IPS-20b (cell line): ENCODE data around the gene BTG4.

Experiments
- H3K27ac ChIP-seq: one replicate; pipeline ENCODE4 v1.5.1; 2013; ENCODE audit warnings: low read length
- H3K27me3 ChIP-seq: 2 replicates; pipeline ENCODE4 v1.6.1; 2013; ENCODE audit warnings: mild to moderate bottlenecking, low read length, inconsistent platforms; ENCODE audit not compliant: insufficient read depth
- H3K36me3 ChIP-seq: 2 replicates; pipeline ENCODE4 v1.6.1; 2013; ENCODE audit warnings: low read depth, mild to moderate bottlenecking, inconsistent platforms, low read length, moderate library complexity; ENCODE audit not compliant: insufficient read depth
- H3K4me1 ChIP-seq: 2 replicates; pipeline ENCODE4 v1.6.1; 2013; ENCODE audit warnings: mild to moderate bottlenecking, control low read depth, inconsistent platforms, low read length, moderate library complexity; ENCODE audit not compliant: insufficient read depth
- H3K4me3 ChIP-seq: 2 replicates; pipeline ENCODE4 v1.5.1; 2013; ENCODE audit warnings: mild to moderate bottlenecking, low read length, inconsistent platforms
- H3K9ac ChIP-seq: 2 replicates; pipeline ENCODE4 v1.6.1; 2013; ENCODE audit warnings: low read depth, mild to moderate bottlenecking, inconsistent platforms, low read length, moderate library complexity
- H3K9me3 ChIP-seq: 2 replicates; pipeline ENCODE4 v1.6.1; 2013; ENCODE audit warnings: mild to moderate bottlenecking, low read depth, low read length, inconsistent platforms; ENCODE audit not compliant: insufficient read depth

BTG4 gene

GRCh38 chr11:111512296-111513239 lies at the start of gene BTG4:
Gene BTG4 (minus strand): TSS chr11:111512386. CDS start chr11:111498776, 13,610 bp downstream.
- Histone ChIP-seq H3K27me3 (peaks cover 50% of the 10 kb centered on the region), H3K4me3 (peak within 1 kb of the TSS; percentile 61), H3K9ac (no peak within 1 kb of the TSS; the same call in 1 of the 2 replicates), H3K4me1 (0 out of 2 replicates have a peak, but pooled peaks cover 5% of the 10 kb centered on the region), H3K27ac (no peak within 1 kb of the TSS), H3K36me3 (no peaks in the 10 kb centered on the region), H3K9me3 (no peaks in the 10 kb centered on the region)

GRCh38 chr11:111561791-111562325 lies 49.7 kb upstream of the BTG4 start:
- Histone ChIP-seq H3K4me1 (peaks cover 32% of the 10 kb centered on the region), H3K9ac (peak overlapping the region; percentile 23; the same call in 1 of the 2 replicates), H3K36me3 (no peaks in the 10 kb centered on the region), H3K27me3 (no peaks in the 10 kb centered on the region), H3K4me3 (0 out of 2 replicates have a peak overlapping the region, but pooled peaks have one; percentile 6), H3K9me3 (no peaks in the 10 kb centered on the region), H3K27ac (no peak overlapping the region)

GRCh38 chr11:111561306-111561705 lies 49.1 kb upstream of the BTG4 start:
- H3K36me3 ChIP-seq: peaks cover 4% of the 10 kb centered on the region; the same call in 1 of the 2 replicates
- H3K27me3 ChIP-seq: no peaks in the 10 kb centered on the region
- peaks cover 3% of the 10 kb centered on the region; the same call in 1 of the 2 replicates for H3K9me3 ChIP-seq
- no peak overlapping the region for H3K4me3 ChIP-seq
- no peak overlapping the region for H3K27ac ChIP-seq
- H3K9ac ChIP-seq: peak overlapping the region; percentile 23; the same call in 1 of the 2 replicates
- peaks cover 27% of the 10 kb centered on the region for H3K4me1 ChIP-seq

GRCh38 chr11:111560800-111561199 lies 48.6 kb upstream of the BTG4 start:
- peaks cover 9% of the 10 kb centered on the region; the same call in 1 of the 2 replicates for H3K36me3 ChIP-seq
- no peak overlapping the region for H3K27ac ChIP-seq
- no peak overlapping the region for H3K4me3 ChIP-seq
- H3K9me3 ChIP-seq: peaks cover 9% of the 10 kb centered on the region; the same call in 1 of the 2 replicates
- no peak overlapping the region for H3K9ac ChIP-seq
- H3K27me3 ChIP-seq: no peaks in the 10 kb centered on the region
- H3K4me1 ChIP-seq: peaks cover 27% of the 10 kb centered on the region

- Histone ChIP-seq H3K27ac (no peak overlapping the region), H3K9me3 (peaks cover 14% of the 10 kb centered on the region), H3K9ac (no peak overlapping the region), H3K36me3 (peaks cover 11% of the 10 kb centered on the region; the same call in 1 of the 2 replicates), H3K4me3 (no peak overlapping the region), H3K27me3 (no peaks in the 10 kb centered on the region), H3K4me1 (peaks cover 27% of the 10 kb centered on the region)
Observed at GRCh38 chr11:111559800-111560464, 47.7 kb upstream of the BTG4 start.

GRCh38 chr11:111557425-111558111 lies 45.4 kb upstream of the BTG4 start:
- H3K9ac ChIP-seq: no peak overlapping the region
- H3K9me3 ChIP-seq: peaks cover 14% of the 10 kb centered on the region
- H3K27me3 ChIP-seq: no peaks in the 10 kb centered on the region
- peaks cover 18% of the 10 kb centered on the region for H3K4me1 ChIP-seq
- peaks cover 11% of the 10 kb centered on the region; the same call in 1 of the 2 replicates for H3K36me3 ChIP-seq
- H3K27ac ChIP-seq: no peak overlapping the region
- no peak overlapping the region for H3K4me3 ChIP-seq

- H3K27ac ChIP-seq: no peak overlapping the region
- no peaks in the 10 kb centered on the region for H3K27me3 ChIP-seq
- H3K36me3 ChIP-seq: peaks cover 11% of the 10 kb centered on the region; the same call in 1 of the 2 replicates
- H3K4me3 ChIP-seq: no peak overlapping the region
- no peak overlapping the region for H3K9ac ChIP-seq
- H3K4me1 ChIP-seq: no peaks in the 10 kb centered on the region; the same call in 1 of the 2 replicates
- H3K9me3 ChIP-seq: peaks cover 14% of the 10 kb centered on the region
Observed at GRCh38 chr11:111555255-111555654, 43.1 kb upstream of the BTG4 start.

GRCh38 chr11:111554532-111554931 lies 42.3 kb upstream of the BTG4 start:
- peaks cover 14% of the 10 kb centered on the region for H3K9me3 ChIP-seq
- H3K4me3 ChIP-seq: no peak overlapping the region
- no peaks in the 10 kb centered on the region for H3K27me3 ChIP-seq
- peaks cover 11% of the 10 kb centered on the region; the same call in 1 of the 2 replicates for H3K36me3 ChIP-seq
- no peak overlapping the region for H3K9ac ChIP-seq
- peaks cover 4% of the 10 kb centered on the region; the same call in 1 of the 2 replicates for H3K4me1 ChIP-seq
- H3K27ac ChIP-seq: no peak overlapping the region

GRCh38 chr11:111550258-111550657 lies 38.1 kb upstream of the BTG4 start:
- H3K4me1 ChIP-seq: peaks cover 10% of the 10 kb centered on the region; the same call in 1 of the 2 replicates
- no peak overlapping the region for H3K27ac ChIP-seq
- peaks cover 2% of the 10 kb centered on the region; the same call in 1 of the 2 replicates for H3K9me3 ChIP-seq
- no peaks in the 10 kb centered on the region for H3K36me3 ChIP-seq
- no peak overlapping the region for H3K4me3 ChIP-seq
- no peaks in the 10 kb centered on the region; the same call in 1 of the 2 replicates for H3K27me3 ChIP-seq
- no peak overlapping the region for H3K9ac ChIP-seq

- H3K9ac ChIP-seq: no peak overlapping the region
- H3K9me3 ChIP-seq: no peaks in the 10 kb centered on the region
- H3K36me3 ChIP-seq: no peaks in the 10 kb centered on the region
- H3K27me3 ChIP-seq: no peaks in the 10 kb centered on the region; the same call in 1 of the 2 replicates
- H3K27ac ChIP-seq: no peak overlapping the region
- peaks cover 10% of the 10 kb centered on the region; the same call in 1 of the 2 replicates for H3K4me1 ChIP-seq
- H3K4me3 ChIP-seq: no peak overlapping the region
Observed at GRCh38 chr11:111549869-111550203, 37.6 kb upstream of the BTG4 start.
